Activated naive CD4-positive, alpha-beta T cell treated with anti-CD3 and anti-CD28 coated beads for 36 hours (primary cell): ENCODE data around the gene UGT8. TPM values are rescaled to one million over a fixed set of nuclear protein-coding genes. Genes with fewer than 3 reads are reported as not detected.

Experiments
- CTCF ChIA-PET: fragments of 350-600 bp; sonication (Branson Sonifier 250); formaldehyde crosslinking; loops from one replicate; lab custom pipeline; 2021; ENCODE audit warnings: antibody characterized with exemption; lab: Charles Lee
- DNase-seq: peaks from one replicate; pipeline ENCODE4 v3.0.0-alpha.2; 2020
- H3K27ac Mint-ChIP-seq: one replicate; pipeline ENCODE4 v1.8.0; 2021; ENCODE audit warnings: mild to moderate bottlenecking, mixed read lengths
- H3K27me3 Mint-ChIP-seq: one replicate; pipeline ENCODE4 v1.8.0; 2021; ENCODE audit warnings: low read depth, mixed read lengths
- H3K36me3 Mint-ChIP-seq: one replicate; pipeline ENCODE4 v1.8.0; 2021; ENCODE audit warnings: low read depth, mixed read lengths
- H3K4me1 Mint-ChIP-seq: one replicate; pipeline ENCODE4 v1.8.0; 2021; ENCODE audit warnings: low read depth, mixed read lengths
- H3K4me3 Mint-ChIP-seq: one replicate; pipeline ENCODE4 v1.8.0; 2021; ENCODE audit warnings: mild to moderate bottlenecking, moderate library complexity, mixed read lengths
- H3K9me3 Mint-ChIP-seq: one replicate; pipeline ENCODE4 v1.8.0; 2021; ENCODE audit warnings: mixed read lengths
- intact Hi-C: fragments of 100-400 bp; cut with micrococcal nuclease; formaldehyde crosslinking; loops from one replicate; pipeline ENCODE4 v1.15.1; 2023
- total RNA-seq, 2 experiments: library from RNA; stranded (reverse); gene quantifications; one replicate each; pipeline ENCODE4 v1.2.3, GENCODE V29; 2021

UGT8 gene
- total RNA-seq, 2 experiments from 2014 or later, result not detected

DNA sequence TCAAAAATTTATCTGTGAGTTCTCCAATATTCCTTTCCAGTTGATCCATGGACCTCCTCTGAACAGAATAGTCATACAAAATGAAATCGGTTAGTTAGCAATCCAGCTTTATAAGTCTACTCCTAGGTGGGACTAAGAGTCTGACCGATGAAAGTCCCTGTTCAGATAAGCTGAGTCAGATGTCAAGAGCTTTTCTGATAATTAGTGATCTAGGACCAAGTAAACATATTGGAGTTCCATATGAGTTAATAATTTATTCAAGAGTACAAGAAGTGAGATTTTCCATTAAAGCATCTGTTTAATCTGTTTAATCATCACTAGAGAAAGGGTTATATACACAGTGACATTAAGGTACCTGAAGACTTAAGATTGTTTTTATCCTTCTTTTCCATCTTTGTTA, 74.7 kb downstream of the UGT8 start:
- no peak overlapping the region for H3K27ac Mint-ChIP-seq
- H3K9me3 Mint-ChIP-seq, result no peaks in the 10 kb centered on the region
- H3K4me1 Mint-ChIP-seq, result no peaks in the 10 kb centered on the region
- no peaks in the 10 kb centered on the region for H3K36me3 Mint-ChIP-seq
- no peak overlapping the region for H3K4me3 Mint-ChIP-seq
- intact Hi-C loops, result no loop called here
- no peak for DNase-seq
- CTCF ChIA-PET, result no interaction called here
- peaks cover 10% of the 10 kb centered on the region for H3K27me3 Mint-ChIP-seq

DNA sequence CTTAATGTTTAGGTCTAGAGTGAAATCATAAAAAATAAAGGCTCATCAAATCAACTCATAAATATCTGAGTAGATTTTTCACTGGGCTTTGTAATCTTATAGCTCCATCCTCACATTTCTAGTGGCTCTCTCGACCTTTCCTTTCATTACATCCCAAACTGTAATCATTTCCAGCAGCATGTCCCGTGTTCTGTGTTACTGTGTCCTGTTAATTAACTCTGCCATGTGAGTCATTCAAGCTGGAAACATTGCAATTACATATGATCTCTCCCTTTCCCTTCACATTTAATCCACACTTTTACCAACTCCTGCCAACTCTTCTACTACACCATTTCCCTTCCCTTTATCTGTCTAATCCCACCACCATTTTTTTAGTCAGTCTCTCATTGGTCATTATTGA, 75.5 kb downstream of the UGT8 start:
- Mint-ChIP-seq H3K4me1 (no peaks in the 10 kb centered on the region), H3K4me3 (no peak overlapping the region), H3K27ac (no peak overlapping the region), H3K9me3 (no peaks in the 10 kb centered on the region), H3K36me3 (no peaks in the 10 kb centered on the region), H3K27me3 (peaks cover 10% of the 10 kb centered on the region)
- intact Hi-C loops, result no loop called here
- CTCF ChIA-PET, result no interaction called here
- no peak for DNase-seq

DNA sequence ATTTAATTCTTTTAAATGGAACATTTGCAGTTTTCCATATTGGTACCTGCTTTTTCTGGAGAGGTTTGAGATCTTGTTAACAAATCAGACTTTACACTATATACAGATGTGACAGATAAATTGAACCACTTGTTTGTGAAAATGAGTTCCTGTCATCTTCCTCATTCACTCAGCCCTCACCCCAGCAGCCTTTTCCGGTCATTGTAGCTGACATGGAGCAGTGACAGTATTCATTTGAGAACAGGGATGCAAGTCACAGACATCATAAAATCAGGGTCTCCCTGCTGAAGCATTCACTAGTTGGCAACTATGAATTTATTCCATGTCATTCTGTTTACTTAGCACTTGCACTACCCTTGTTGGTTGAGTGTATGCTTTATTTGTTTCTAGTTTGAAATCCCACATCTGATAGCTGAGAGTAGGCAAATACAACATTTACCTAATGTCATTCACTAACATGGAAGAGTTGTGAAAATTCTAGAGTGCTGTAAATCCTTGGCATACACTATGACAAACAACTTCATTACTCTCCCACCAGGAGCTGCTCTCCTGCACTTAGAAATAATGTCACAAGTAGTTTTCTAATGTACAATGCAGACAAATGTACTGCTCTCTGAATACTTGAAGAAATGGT, 78.9 kb downstream of the UGT8 start:
- intact Hi-C loops, result no loop called here
- no peak for DNase-seq
- Mint-ChIP-seq H3K36me3 (no peaks in the 10 kb centered on the region), H3K9me3 (no peaks in the 10 kb centered on the region), H3K4me3 (no peak overlapping the region), H3K27me3 (peaks cover 16% of the 10 kb centered on the region), H3K4me1 (no peaks in the 10 kb centered on the region), H3K27ac (no peak overlapping the region)
- CTCF ChIA-PET, result no interaction called here

DNA sequence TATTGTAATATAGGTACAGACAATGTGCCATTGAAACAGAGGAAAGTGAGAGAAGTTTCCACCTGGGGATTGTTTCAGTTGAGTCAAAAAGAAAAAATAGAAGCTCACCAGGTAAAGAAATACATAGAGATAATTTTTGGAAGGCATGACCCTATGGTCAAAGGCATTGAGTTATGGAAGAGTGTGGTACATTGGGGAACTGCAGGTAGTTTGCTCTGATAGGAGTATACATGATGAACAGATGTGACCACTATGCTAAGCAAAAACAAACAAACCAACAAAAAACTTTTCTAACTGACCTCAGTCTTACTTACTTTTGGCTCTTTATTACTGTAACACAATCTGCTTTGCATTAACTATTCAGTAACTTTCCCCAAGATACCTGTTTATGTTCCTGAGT, 85.9 kb downstream of the UGT8 start:
- H3K4me3 Mint-ChIP-seq, result no peak overlapping the region
- no peaks in the 10 kb centered on the region for H3K9me3 Mint-ChIP-seq
- CTCF ChIA-PET, result no interaction called here
- no peak overlapping the region for H3K27ac Mint-ChIP-seq
- H3K36me3 Mint-ChIP-seq, result no peaks in the 10 kb centered on the region
- intact Hi-C loops, result no loop called here
- DNase-seq, result no peak
- H3K27me3 Mint-ChIP-seq, result peaks cover 18% of the 10 kb centered on the region
- no peaks in the 10 kb centered on the region for H3K4me1 Mint-ChIP-seq

DNA sequence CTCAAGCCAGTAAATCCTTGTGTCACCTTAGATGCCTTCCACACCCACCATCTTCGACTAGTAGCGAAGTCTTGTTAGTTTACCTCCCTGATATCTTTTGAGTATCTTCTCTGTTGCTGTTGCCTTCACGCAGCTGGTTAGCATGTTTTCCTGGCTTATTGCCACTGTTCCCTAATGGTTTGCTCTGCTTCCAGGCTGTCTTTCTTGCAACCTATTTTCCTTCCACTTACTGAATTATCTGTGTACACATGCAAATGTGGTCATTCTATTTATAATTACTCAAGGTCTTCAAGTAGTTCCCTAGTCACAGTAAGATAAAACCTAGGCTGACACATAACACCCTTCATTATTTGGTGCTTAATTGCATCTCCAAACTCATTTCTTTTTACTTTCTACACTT, 89.5 kb downstream of the UGT8 start:
- H3K9me3 Mint-ChIP-seq, result no peaks in the 10 kb centered on the region
- no peaks in the 10 kb centered on the region for H3K4me1 Mint-ChIP-seq
- no peak overlapping the region for H3K4me3 Mint-ChIP-seq
- DNase-seq, result no peak
- CTCF ChIA-PET, result no interaction called here
- peaks cover 8% of the 10 kb centered on the region for H3K27me3 Mint-ChIP-seq
- H3K27ac Mint-ChIP-seq, result no peak overlapping the region
- intact Hi-C loops, result no loop called here
- H3K36me3 Mint-ChIP-seq, result no peaks in the 10 kb centered on the region

DNA sequence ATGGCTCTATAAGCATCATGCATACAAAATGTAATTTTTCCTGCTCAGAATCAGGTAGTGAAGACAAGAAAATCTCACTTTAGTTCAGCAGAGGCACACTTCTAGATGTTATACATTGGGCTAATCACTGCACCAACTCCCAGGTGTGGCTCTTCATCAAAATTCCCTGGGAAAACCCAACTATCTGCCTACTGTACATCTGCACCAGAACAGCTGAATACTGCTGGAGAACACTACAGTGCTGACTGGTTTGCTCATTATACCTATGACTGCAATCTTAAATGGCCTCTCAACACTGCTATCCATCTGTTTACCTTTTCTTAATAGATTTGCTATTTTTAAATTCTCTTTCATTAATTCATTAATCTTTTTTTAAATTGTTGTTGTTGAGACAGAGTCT, 92.0 kb downstream of the UGT8 start:
- Mint-ChIP-seq H3K27me3 (peaks cover 10% of the 10 kb centered on the region), H3K36me3 (no peaks in the 10 kb centered on the region), H3K4me3 (no peak overlapping the region), H3K4me1 (no peaks in the 10 kb centered on the region), H3K9me3 (no peaks in the 10 kb centered on the region), H3K27ac (no peak overlapping the region)
- CTCF ChIA-PET, result interaction anchor here (0.8 kb wide), 1 partner anchor 42 kb away, joined by 3 read pairs; no protein-coding TSS in a partner anchor
- intact Hi-C loops, result loop anchor here (10.0 kb wide), 2 partner anchors 736 to 1296 kb away; no protein-coding TSS in a partner anchor
- no peak for DNase-seq

DNA sequence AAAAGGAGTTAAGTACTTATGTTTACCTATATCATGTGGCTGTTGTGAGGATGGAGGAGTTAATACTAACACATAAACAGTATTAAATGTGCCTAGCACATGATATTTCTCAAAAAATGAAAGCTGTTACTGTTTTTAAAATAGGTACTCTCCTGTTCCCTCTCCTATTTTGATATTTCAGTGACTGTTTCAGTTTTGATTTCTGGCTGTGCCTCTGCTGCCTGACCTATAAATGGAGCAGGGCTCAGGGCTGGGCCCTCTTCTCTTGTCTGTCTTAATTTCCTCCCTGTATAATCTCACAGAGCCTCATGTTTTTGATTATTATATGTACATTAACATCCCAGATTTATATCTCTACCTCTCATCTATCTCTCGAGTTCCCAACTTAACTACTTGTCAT, 93.3 kb downstream of the UGT8 start:
- no peaks in the 10 kb centered on the region for H3K9me3 Mint-ChIP-seq
- H3K4me1 Mint-ChIP-seq, result no peaks in the 10 kb centered on the region
- CTCF ChIA-PET, result interaction anchor here (0.6 kb wide), 1 partner anchor 1242 kb away, joined by 4 read pairs; no protein-coding TSS in a partner anchor
- DNase-seq, result no peak
- H3K36me3 Mint-ChIP-seq, result no peaks in the 10 kb centered on the region
- no peak overlapping the region for H3K4me3 Mint-ChIP-seq
- peaks cover 8% of the 10 kb centered on the region for H3K27me3 Mint-ChIP-seq
- intact Hi-C loops, result loop anchor here (10.0 kb wide), 2 partner anchors 737 to 1297 kb away; no protein-coding TSS in a partner anchor
- H3K27ac Mint-ChIP-seq, result no peak overlapping the region

DNA sequence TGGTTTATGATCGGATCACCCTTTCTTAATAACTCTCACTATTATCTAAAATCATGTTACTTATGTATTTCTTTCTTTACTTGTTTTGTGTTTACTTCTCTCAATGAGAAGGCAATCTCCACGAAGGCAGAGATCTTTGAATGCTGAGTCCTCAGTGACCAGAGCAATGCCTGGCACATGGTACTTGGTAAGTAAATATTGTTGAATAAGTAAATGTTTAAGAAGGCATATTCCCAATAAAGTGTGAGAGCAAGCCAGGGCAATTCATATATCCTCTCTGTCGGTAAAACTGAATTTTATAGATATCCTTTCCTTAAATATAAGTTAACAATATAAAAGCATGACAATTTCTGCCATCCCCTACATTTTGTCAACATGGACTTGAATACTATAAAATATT, 94.4 kb downstream of the UGT8 start:
- Mint-ChIP-seq H3K9me3 (no peaks in the 10 kb centered on the region), H3K36me3 (no peaks in the 10 kb centered on the region), H3K4me1 (no peaks in the 10 kb centered on the region), H3K4me3 (no peak overlapping the region), H3K27ac (no peak overlapping the region), H3K27me3 (peaks cover 5% of the 10 kb centered on the region)
- intact Hi-C loops, result loop anchor here (10.0 kb wide), 2 partner anchors 738 to 1298 kb away; no protein-coding TSS in a partner anchor
- DNase-seq, result no peak
- CTCF ChIA-PET, result no interaction called here

DNA sequence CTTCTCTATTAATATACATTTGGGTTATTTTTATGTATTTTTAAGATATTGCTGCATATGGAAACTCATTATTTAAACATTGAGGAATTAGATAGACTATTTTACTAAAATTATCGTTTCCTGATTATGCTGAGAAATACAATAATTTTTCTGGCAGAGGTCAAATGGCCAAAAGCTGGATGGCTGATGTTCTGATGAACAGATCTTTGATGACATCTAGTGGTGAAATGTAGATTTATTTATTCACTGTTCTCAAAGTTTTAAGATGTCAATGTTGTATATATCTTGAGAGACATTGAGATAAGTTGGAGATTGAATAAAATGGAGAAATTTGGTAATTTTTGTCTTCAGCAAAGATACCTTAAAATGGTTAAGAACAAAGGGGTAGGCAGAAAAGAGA, 96.2 kb downstream of the UGT8 start:
- H3K27me3 Mint-ChIP-seq, result peaks cover 5% of the 10 kb centered on the region
- H3K27ac Mint-ChIP-seq, result no peak overlapping the region
- intact Hi-C loops, result loop anchor here (1.0 to 10.0 kb wide), 4 partner anchors 37 to 1300 kb away; no protein-coding TSS in a partner anchor
- no peak for DNase-seq
- CTCF ChIA-PET, result interaction anchor here (0.7 to 1.8 kb wide), 4 partner anchors 307 to 1302 kb away, joined by 3 to 6 read pairs (median 4); no protein-coding TSS in a partner anchor
- H3K4me3 Mint-ChIP-seq, result no peak overlapping the region
- H3K4me1 Mint-ChIP-seq, result no peaks in the 10 kb centered on the region
- no peaks in the 10 kb centered on the region for H3K36me3 Mint-ChIP-seq
- no peaks in the 10 kb centered on the region for H3K9me3 Mint-ChIP-seq

DNA sequence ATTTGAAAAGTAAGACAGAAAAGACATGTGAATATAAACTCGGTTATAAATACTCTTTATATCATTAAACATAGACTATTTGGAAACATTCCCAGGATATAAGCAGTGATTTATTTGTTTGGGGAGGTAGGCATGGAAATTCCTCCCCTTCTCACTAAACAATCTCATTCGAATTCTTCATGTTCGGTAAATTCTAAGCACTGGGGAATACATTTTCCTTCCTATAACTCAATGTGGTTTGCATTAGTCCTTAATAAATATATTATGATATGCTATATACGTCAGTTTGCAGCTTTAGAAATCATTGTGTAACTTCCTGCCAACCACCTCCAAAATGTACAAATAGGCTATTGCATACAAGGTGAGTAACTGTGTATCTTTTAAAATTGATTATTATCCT, 99.6 kb downstream of the UGT8 start:
- Mint-ChIP-seq H3K27ac (no peak overlapping the region), H3K9me3 (no peaks in the 10 kb centered on the region), H3K4me1 (no peaks in the 10 kb centered on the region), H3K36me3 (no peaks in the 10 kb centered on the region), H3K27me3 (peaks cover 5% of the 10 kb centered on the region), H3K4me3 (no peak overlapping the region)
- CTCF ChIA-PET, result interaction anchor here (1.9 kb wide), 1 partner anchor 311 kb away, joined by 6 read pairs; no protein-coding TSS in a partner anchor
- DNase-seq, result no peak
- intact Hi-C loops, result loop anchor here (5.0 to 10.0 kb wide), 3 partner anchors 41 to 1303 kb away; no protein-coding TSS in a partner anchor

DNA sequence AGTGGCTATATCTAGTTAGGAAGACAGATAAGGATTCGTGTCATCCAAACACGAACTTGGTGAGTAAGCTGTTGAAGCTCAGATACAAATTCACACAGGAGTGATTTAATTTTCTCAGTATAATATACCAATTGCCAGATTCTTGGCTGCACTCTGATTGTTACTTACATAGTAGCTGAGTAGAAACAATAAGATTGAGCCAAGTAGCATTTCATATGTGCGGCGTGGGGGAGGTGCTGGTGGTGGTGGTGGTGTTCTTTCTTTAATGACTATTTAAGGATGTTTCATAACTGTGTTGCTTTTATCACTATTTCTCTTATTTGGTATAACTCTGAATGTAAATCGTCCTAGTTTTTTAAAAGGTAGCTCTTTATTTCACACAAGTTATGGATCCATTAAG, 102.9 kb downstream of the UGT8 start:
- CTCF ChIA-PET, result no interaction called here
- intact Hi-C loops, result no loop called here
- no peak for DNase-seq
- no peak overlapping the region for H3K27ac Mint-ChIP-seq
- no peaks in the 10 kb centered on the region for H3K36me3 Mint-ChIP-seq
- H3K9me3 Mint-ChIP-seq, result no peaks in the 10 kb centered on the region
- no peak overlapping the region for H3K4me3 Mint-ChIP-seq
- H3K27me3 Mint-ChIP-seq, result peaks cover 3% of the 10 kb centered on the region
- H3K4me1 Mint-ChIP-seq, result no peaks in the 10 kb centered on the region

DNA sequence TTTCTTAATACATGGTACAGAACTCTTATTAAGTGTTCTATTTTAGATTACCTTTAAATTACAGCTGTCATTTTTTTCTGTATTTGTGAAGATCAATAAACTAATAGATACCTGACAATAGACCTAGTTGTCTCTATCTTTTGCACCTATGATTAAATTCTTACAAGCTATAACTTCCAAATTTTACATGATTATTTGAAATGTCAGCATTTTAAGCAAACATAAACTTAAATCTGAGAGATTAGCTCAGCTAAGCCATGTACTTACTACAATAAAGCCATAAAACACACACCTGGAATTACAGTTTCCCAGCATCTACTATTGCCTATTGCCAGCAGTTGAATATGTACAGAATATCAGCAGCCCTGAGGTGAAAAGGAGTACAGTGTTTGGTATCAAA, 118.8 kb downstream of the UGT8 start:
- Mint-ChIP-seq H3K9me3 (no peaks in the 10 kb centered on the region), H3K4me3 (no peak overlapping the region), H3K27ac (no peak overlapping the region), H3K27me3 (peaks cover 5% of the 10 kb centered on the region), H3K4me1 (no peaks in the 10 kb centered on the region), H3K36me3 (no peaks in the 10 kb centered on the region)
- CTCF ChIA-PET, result no interaction called here
- no peak for DNase-seq
- intact Hi-C loops, result no loop called here

DNA sequence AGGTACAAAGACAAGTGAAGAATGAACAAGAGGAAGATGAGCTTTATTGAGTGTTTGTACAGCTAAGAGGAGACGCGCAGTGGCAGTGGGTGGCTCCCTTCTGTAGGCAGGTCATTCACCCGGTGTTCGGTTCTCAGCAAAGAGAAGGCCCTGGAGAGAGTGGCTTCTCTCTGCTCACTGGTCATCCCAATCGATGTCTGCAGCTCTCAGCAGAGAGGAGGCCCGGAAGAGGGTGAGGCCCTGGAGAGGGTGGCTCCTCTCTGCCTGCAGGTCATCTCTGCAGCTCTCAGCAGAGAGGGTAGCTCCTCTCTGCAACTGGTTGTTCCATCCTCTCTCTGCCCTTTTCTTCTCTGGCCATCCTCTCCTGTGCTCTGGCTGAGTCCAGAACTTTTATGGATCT, 126.5 kb downstream of the UGT8 start:
- CTCF ChIA-PET, result no interaction called here
- no peaks in the 10 kb centered on the region for H3K36me3 Mint-ChIP-seq
- H3K27ac Mint-ChIP-seq, result no peak overlapping the region
- no peak overlapping the region for H3K4me3 Mint-ChIP-seq
- no peak for DNase-seq
- no peaks in the 10 kb centered on the region for H3K9me3 Mint-ChIP-seq
- intact Hi-C loops, result no loop called here
- H3K4me1 Mint-ChIP-seq, result no peaks in the 10 kb centered on the region
- peaks cover 5% of the 10 kb centered on the region for H3K27me3 Mint-ChIP-seq
